Measurements from ENCODE around the gene SLC22A23. TPM values are rescaled to one million over a fixed set of nuclear protein-coding genes. Genes with fewer than 3 reads are reported as not detected.

Gene SLC22A23
- total and polyA plus RNA-seq, 4 donors, result 4.9 to 45.4 (median 19.7) TPM

DNA sequence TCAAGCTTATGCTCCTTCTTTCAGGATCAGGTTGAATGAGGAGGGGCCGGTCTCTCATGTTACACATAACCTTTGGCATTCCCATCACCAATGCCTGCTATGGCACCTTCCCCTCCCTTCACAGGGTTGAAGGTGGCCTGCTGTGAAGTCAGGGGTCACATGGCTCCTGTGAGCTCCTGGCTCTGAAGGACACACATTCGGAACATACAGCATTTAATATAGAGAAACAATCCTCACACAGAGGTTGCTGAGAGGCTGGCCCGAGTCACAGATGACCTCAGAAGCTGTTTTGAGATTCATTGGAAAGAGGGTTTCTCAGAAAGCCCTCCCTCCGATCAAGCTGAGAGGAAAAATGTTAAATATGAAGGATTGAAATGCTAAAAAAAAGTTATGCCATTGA, 116.0 kb downstream of the SLC22A23 start:
- Histone ChIP-seq H3K36me3 (ENCODE audit: control insufficient read depth in 4 of 4, insufficient read depth in 3 of 4, low read depth in 1 of 4, low read length in 3 of 4) (no peaks in the 10 kb centered on the region), H3K9me3 (ENCODE audit: control insufficient read depth in 4 of 4, low read length in 3 of 4) (no peaks in the 10 kb centered on the region), H3K27ac (ENCODE audit: low read depth in 1 of 2, low read length in 2 of 2) (peak overlapping the region; percentile 71 to 75), H3K9ac (ENCODE audit: low read depth in 1 of 2, low read length in 2 of 2) (no peak overlapping the region), H3K4me3 (ENCODE audit: low read depth in 1 of 3, low read length in 3 of 3) (no peak overlapping the region), H3K27me3 (ENCODE audit: control insufficient read depth in 4 of 4, insufficient read depth in 4 of 4, low read length in 3 of 4) (no peaks in the 10 kb centered on the region), H3K4me1 (ENCODE audit: control insufficient read depth in 4 of 4, insufficient read depth in 4 of 4, low read length in 3 of 4) (peaks cover 7 to 19% (median 13%) of the 10 kb centered on the region in 4 donors)
- 63% methylated on average over 4 of the region's 4 CpGs for WGBS
- DNase-seq (ENCODE audit: low spot score), result no peak
- no peak for TF ChIP-seq SP1 (IDR thresholded peaks at IDR 0.05)
- TF ChIP-seq, protein P1, sequence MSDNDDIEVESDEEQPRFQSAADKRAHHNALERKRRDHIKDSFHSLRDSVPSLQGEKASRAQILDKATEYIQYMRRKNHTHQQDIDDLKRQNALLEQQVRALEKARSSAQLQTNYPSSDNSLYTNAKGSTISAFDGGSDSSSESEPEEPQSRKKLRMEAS (IDR thresholded peaks at IDR 0.05), result no peak
- TF ChIP-seq HNF4A (conservative IDR thresholded peaks at IDR 0.05), result peak in 1 of 2 donors; percentile 20
- TF ChIP-seq EGR1 (IDR thresholded peaks at IDR 0.05; ENCODE audit: low read depth in 2 of 2), result no peak
- TF ChIP-seq TAF1 (conservative IDR thresholded peaks at IDR 0.05), result no peak
- TF ChIP-seq JUND (IDR thresholded peaks at IDR 0.05), result no peak

DNA sequence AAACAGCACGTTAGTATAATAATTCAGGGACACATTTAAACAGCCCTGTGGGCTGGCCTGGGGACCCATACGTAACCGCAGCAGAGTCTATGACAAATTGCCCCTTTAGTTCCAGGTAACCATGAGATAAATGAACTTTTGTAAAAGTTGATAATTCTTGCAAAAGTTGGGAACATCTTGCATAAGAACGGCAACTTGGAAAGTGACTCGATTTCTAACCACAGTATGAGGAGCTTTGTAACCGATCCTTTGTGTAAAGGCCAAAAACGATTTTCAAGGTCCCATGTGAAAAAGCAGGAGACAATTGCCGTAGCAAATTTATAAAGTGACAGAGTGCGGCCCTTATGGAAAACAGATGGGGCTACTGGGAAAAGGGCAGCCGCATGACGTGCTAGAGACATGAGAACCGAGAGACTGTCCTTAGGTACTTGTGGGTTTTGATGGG, 116.5 kb downstream of the SLC22A23 start:
- Histone ChIP-seq H3K4me3 (ENCODE audit: low read depth in 1 of 3, low read length in 3 of 3) (no peak overlapping the region), H3K9me3 (ENCODE audit: control insufficient read depth in 4 of 4, low read length in 3 of 4) (no peaks in the 10 kb centered on the region), H3K27me3 (ENCODE audit: control insufficient read depth in 4 of 4, insufficient read depth in 4 of 4, low read length in 3 of 4) (no peaks in the 10 kb centered on the region), H3K4me1 (ENCODE audit: control insufficient read depth in 4 of 4, insufficient read depth in 4 of 4, low read length in 3 of 4) (peaks cover 7 to 20% (median 15%) of the 10 kb centered on the region in 4 donors), H3K36me3 (ENCODE audit: control insufficient read depth in 4 of 4, insufficient read depth in 3 of 4, low read depth in 1 of 4, low read length in 3 of 4) (no peaks in the 10 kb centered on the region), H3K27ac (ENCODE audit: low read depth in 1 of 2, low read length in 2 of 2) (peak overlapping the region; percentile 71 to 75), H3K9ac (ENCODE audit: low read depth in 1 of 2, low read length in 2 of 2) (no peak overlapping the region)
- no peak for DNase-seq (ENCODE audit: low spot score)
- 58% methylated on average over 12 of the region's 12 CpGs for WGBS
- TF ChIP-seq FOXA2 (IDR thresholded peaks at IDR 0.05) (no peak), TAF1 (conservative IDR thresholded peaks at IDR 0.05) (no peak), JUND (IDR thresholded peaks at IDR 0.05) (peak in 1 of 2 donors; percentile 61), SP1 (IDR thresholded peaks at IDR 0.05) (peak; percentile 72), YY1 (IDR thresholded peaks at IDR 0.05) (peak; percentile 24), RXRA (IDR thresholded peaks at IDR 0.05) (peak; percentile 78 to 83), EGR1 (IDR thresholded peaks at IDR 0.05; ENCODE audit: low read depth in 2 of 2) (no peak), RAD21 (IDR thresholded peaks at IDR 0.05) (peak; percentile 10 to 14), HNF4G (IDR thresholded peaks at IDR 0.05) (no peak), NR2F2 (IDR thresholded peaks at IDR 0.05) (no peak), GABPA (IDR thresholded peaks at IDR 0.05 in 1 of 2, conservative IDR thresholded peaks at IDR 0.05 in 1 of 2) (no peak), HNF4A (conservative IDR thresholded peaks at IDR 0.05) (peak; percentile 62)
- TF ChIP-seq, protein P2, sequence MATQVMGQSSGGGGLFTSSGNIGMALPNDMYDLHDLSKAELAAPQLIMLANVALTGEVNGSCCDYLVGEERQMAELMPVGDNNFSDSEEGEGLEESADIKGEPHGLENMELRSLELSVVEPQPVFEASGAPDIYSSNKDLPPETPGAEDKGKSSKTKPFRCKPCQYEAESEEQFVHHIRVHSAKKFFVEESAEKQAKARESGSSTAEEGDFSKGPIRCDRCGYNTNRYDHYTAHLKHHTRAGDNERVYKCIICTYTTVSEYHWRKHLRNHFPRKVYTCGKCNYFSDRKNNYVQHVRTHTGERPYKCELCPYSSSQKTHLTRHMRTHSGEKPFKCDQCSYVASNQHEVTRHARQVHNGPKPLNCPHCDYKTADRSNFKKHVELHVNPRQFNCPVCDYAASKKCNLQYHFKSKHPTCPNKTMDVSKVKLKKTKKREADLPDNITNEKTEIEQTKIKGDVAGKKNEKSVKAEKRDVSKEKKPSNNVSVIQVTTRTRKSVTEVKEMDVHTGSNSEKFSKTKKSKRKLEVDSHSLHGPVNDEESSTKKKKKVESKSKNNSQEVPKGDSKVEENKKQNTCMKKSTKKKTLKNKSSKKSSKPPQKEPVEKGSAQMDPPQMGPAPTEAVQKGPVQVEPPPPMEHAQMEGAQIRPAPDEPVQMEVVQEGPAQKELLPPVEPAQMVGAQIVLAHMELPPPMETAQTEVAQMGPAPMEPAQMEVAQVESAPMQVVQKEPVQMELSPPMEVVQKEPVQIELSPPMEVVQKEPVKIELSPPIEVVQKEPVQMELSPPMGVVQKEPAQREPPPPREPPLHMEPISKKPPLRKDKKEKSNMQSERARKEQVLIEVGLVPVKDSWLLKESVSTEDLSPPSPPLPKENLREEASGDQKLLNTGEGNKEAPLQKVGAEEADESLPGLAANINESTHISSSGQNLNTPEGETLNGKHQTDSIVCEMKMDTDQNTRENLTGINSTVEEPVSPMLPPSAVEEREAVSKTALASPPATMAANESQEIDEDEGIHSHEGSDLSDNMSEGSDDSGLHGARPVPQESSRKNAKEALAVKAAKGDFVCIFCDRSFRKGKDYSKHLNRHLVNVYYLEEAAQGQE (IDR thresholded peaks at IDR 0.05), result peak; percentile 11
- TF ChIP-seq, protein P1 (IDR thresholded peaks at IDR 0.05), result peak; percentile 60
- TF ChIP-seq, protein P3, sequence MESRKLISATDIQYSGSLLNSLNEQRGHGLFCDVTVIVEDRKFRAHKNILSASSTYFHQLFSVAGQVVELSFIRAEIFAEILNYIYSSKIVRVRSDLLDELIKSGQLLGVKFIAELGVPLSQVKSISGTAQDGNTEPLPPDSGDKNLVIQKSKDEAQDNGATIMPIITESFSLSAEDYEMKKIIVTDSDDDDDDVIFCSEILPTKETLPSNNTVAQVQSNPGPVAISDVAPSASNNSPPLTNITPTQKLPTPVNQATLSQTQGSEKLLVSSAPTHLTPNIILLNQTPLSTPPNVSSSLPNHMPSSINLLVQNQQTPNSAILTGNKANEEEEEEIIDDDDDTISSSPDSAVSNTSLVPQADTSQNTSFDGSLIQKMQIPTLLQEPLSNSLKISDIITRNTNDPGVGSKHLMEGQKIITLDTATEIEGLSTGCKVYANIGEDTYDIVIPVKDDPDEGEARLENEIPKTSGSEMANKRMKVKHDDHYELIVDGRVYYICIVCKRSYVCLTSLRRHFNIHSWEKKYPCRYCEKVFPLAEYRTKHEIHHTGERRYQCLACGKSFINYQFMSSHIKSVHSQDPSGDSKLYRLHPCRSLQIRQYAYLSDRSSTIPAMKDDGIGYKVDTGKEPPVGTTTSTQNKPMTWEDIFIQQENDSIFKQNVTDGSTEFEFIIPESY (IDR thresholded peaks at IDR 0.05), result peak; percentile 18
- TF ChIP-seq, protein P4, sequence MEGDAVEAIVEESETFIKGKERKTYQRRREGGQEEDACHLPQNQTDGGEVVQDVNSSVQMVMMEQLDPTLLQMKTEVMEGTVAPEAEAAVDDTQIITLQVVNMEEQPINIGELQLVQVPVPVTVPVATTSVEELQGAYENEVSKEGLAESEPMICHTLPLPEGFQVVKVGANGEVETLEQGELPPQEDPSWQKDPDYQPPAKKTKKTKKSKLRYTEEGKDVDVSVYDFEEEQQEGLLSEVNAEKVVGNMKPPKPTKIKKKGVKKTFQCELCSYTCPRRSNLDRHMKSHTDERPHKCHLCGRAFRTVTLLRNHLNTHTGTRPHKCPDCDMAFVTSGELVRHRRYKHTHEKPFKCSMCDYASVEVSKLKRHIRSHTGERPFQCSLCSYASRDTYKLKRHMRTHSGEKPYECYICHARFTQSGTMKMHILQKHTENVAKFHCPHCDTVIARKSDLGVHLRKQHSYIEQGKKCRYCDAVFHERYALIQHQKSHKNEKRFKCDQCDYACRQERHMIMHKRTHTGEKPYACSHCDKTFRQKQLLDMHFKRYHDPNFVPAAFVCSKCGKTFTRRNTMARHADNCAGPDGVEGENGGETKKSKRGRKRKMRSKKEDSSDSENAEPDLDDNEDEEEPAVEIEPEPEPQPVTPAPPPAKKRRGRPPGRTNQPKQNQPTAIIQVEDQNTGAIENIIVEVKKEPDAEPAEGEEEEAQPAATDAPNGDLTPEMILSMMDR (IDR thresholded peaks at IDR 0.05; ENCODE audit: low read depth, low read length, missing input control), result no peak
